Measurements from ENCODE around the gene MYBBP1A.
"Not testable (repeated sequence)": the region's sequence is repeated elsewhere in the genome, so short reads cannot be mapped to it uniquely, and the experiment has no call there.

MYBBP1A gene

GRCh38 chr17:4594931-4595684 lies 39.9 kb upstream of the MYBBP1A start:
- in situ Hi-C loops (cut with MboI; ENCODE audit: low sequenced_read_pairs) = no loop called here
- DNase-seq (ENCODE audit: low spot score in 2 of 2) = peak; percentile 38 to 82
- peaks cover 3% of the 10 kb centered on the region; the same call in 1 of the 2 replicates for H3K4me1 ChIP-seq
- H3K4me3 ChIP-seq = no peak overlapping the region
- H3K27me3 ChIP-seq (ENCODE audit: low read depth) = no peaks in the 10 kb centered on the region
- no peaks in the 10 kb centered on the region for H3K9me3 ChIP-seq
- H3K36me3 ChIP-seq (replicated peaks) = no peaks in the 10 kb centered on the region

- in situ Hi-C loops (cut with MboI; ENCODE audit: low sequenced_read_pairs) = no loop called here
- Histone ChIP-seq H3K27me3 (ENCODE audit: low read depth) (no peaks in the 10 kb centered on the region), H3K9me3 (no peaks in the 10 kb centered on the region), H3K36me3 (replicated peaks) (no peaks in the 10 kb centered on the region), H3K4me1 (peaks cover 3% of the 10 kb centered on the region; the same call in 1 of the 2 replicates), H3K4me3 (no peak overlapping the region)
- DNase-seq (ENCODE audit: low spot score in 2 of 2) = no peak
These were observed 39.2 kb upstream of the MYBBP1A start for GRCh38 chr17:4594406-4594805.

GRCh38 chr17:4593021-4593421 lies 37.8 kb upstream of the MYBBP1A start:
- in situ Hi-C loops (cut with MboI; ENCODE audit: low sequenced_read_pairs) = no loop called here
- H3K9me3 ChIP-seq = no peaks in the 10 kb centered on the region
- no peak overlapping the region for H3K4me3 ChIP-seq
- no peaks in the 10 kb centered on the region for H3K36me3 ChIP-seq (replicated peaks)
- DNase-seq (ENCODE audit: low spot score in 2 of 2) = no peak
- peaks cover 3% of the 10 kb centered on the region; the same call in 1 of the 2 replicates for H3K4me1 ChIP-seq
- no peaks in the 10 kb centered on the region for H3K27me3 ChIP-seq (ENCODE audit: low read depth)

GRCh38 chr17:4592240-4593005 lies 37.2 kb upstream of the MYBBP1A start:
- H3K36me3 ChIP-seq (replicated peaks) = no peaks in the 10 kb centered on the region
- H3K27me3 ChIP-seq (ENCODE audit: low read depth) = no peaks in the 10 kb centered on the region
- in situ Hi-C loops (cut with MboI; ENCODE audit: low sequenced_read_pairs) = no loop called here
- DNase-seq (ENCODE audit: low spot score in 2 of 2) = no peak
- no peaks in the 10 kb centered on the region for H3K9me3 ChIP-seq
- H3K4me3 ChIP-seq = no peak overlapping the region
- H3K4me1 ChIP-seq = peaks cover 3% of the 10 kb centered on the region; the same call in 1 of the 2 replicates

GRCh38 chr17:4591529-4591928 lies 36.3 kb upstream of the MYBBP1A start:
- Histone ChIP-seq H3K36me3 (replicated peaks) (no peaks in the 10 kb centered on the region), H3K9me3 (no peaks in the 10 kb centered on the region), H3K4me3 (no peak overlapping the region), H3K4me1 (peaks cover 3% of the 10 kb centered on the region; the same call in 1 of the 2 replicates), H3K27me3 (ENCODE audit: low read depth) (no peaks in the 10 kb centered on the region)
- in situ Hi-C loops (cut with MboI; ENCODE audit: low sequenced_read_pairs) = no loop called here
- DNase-seq (ENCODE audit: low spot score in 2 of 2) = no peak

GRCh38 chr17:4590981-4591453 lies 35.8 kb upstream of the MYBBP1A start:
- no peaks in the 10 kb centered on the region for H3K27me3 ChIP-seq (ENCODE audit: low read depth)
- in situ Hi-C loops (cut with MboI; ENCODE audit: low sequenced_read_pairs) = no loop called here
- H3K4me3 ChIP-seq = no peak overlapping the region
- peaks cover 3% of the 10 kb centered on the region; the same call in 1 of the 2 replicates for H3K4me1 ChIP-seq
- no peak for DNase-seq (ENCODE audit: low spot score in 2 of 2)
- H3K9me3 ChIP-seq = no peaks in the 10 kb centered on the region
- H3K36me3 ChIP-seq (replicated peaks) = no peaks in the 10 kb centered on the region

GRCh38 chr17:4590042-4590441 lies 34.9 kb upstream of the MYBBP1A start:
- DNase-seq (ENCODE audit: low spot score in 2 of 2); H3K9me3 ChIP-seq; in situ Hi-C loops (cut with MboI; ENCODE audit: low sequenced_read_pairs); H3K4me1 ChIP-seq; H3K27me3 ChIP-seq (ENCODE audit: low read depth); H3K36me3 ChIP-seq (replicated peaks); H3K4me3 ChIP-seq: not testable (repeated sequence)

- DNase-seq (ENCODE audit: low spot score in 2 of 2) = no peak
- Histone ChIP-seq H3K4me1 (no peaks in the 10 kb centered on the region), H3K9me3 (no peaks in the 10 kb centered on the region), H3K27me3 (ENCODE audit: low read depth) (no peaks in the 10 kb centered on the region), H3K4me3 (no peak overlapping the region), H3K36me3 (replicated peaks) (no peaks in the 10 kb centered on the region)
- in situ Hi-C loops (cut with MboI; ENCODE audit: low sequenced_read_pairs) = no loop called here
These were observed 33.9 kb upstream of the MYBBP1A start for GRCh38 chr17:4588898-4589625.

GRCh38 chr17:4588391-4588790 lies 33.2 kb upstream of the MYBBP1A start:
- Histone ChIP-seq H3K9me3 (no peaks in the 10 kb centered on the region), H3K4me3 (no peak overlapping the region), H3K4me1 (no peaks in the 10 kb centered on the region; the same call in 1 of the 2 replicates), H3K36me3 (replicated peaks) (no peaks in the 10 kb centered on the region), H3K27me3 (ENCODE audit: low read depth) (no peaks in the 10 kb centered on the region)
- in situ Hi-C loops (cut with MboI; ENCODE audit: low sequenced_read_pairs) = no loop called here
- DNase-seq (ENCODE audit: low spot score in 2 of 2) = no peak

GRCh38 chr17:4587803-4588202 lies 32.6 kb upstream of the MYBBP1A start:
- Histone ChIP-seq H3K4me1 (no peaks in the 10 kb centered on the region; the same call in 1 of the 2 replicates), H3K4me3 (no peak overlapping the region), H3K36me3 (replicated peaks) (no peaks in the 10 kb centered on the region), H3K9me3 (no peaks in the 10 kb centered on the region), H3K27me3 (ENCODE audit: low read depth) (no peaks in the 10 kb centered on the region)
- no peak for DNase-seq (ENCODE audit: low spot score in 2 of 2)
- in situ Hi-C loops (cut with MboI; ENCODE audit: low sequenced_read_pairs) = no loop called here

- Histone ChIP-seq H3K9me3 (no peaks in the 10 kb centered on the region), H3K4me3 (no peak overlapping the region), H3K4me1 (no peaks in the 10 kb centered on the region; the same call in 1 of the 2 replicates), H3K36me3 (replicated peaks) (no peaks in the 10 kb centered on the region), H3K27me3 (ENCODE audit: low read depth) (no peaks in the 10 kb centered on the region)
- no peak for DNase-seq (ENCODE audit: low spot score in 2 of 2)
- in situ Hi-C loops (cut with MboI; ENCODE audit: low sequenced_read_pairs) = no loop called here
These were observed 32.0 kb upstream of the MYBBP1A start for GRCh38 chr17:4587195-4587594.

- H3K4me3 ChIP-seq = no peak overlapping the region
These were observed 30.9 kb upstream of the MYBBP1A start for GRCh38 chr17:4586043-4586442.

GRCh38 chr17:4585638-4585994 lies 30.4 kb upstream of the MYBBP1A start:
- H3K27me3 ChIP-seq (ENCODE audit: low read depth) = no peaks in the 10 kb centered on the region
- H3K36me3 ChIP-seq (replicated peaks) = no peaks in the 10 kb centered on the region
- H3K4me1 ChIP-seq = no peaks in the 10 kb centered on the region; the same call in 1 of the 2 replicates
- H3K9me3 ChIP-seq = no peaks in the 10 kb centered on the region
- DNase-seq (ENCODE audit: low spot score in 2 of 2) = no peak
- in situ Hi-C loops (cut with MboI; ENCODE audit: low sequenced_read_pairs) = no loop called here
- H3K4me3 ChIP-seq = no peak overlapping the region

More at GRCh38 chr17:4586043-4586442, 30.9 kb upstream of the MYBBP1A start:
- Histone ChIP-seq H3K9me3 (no peaks in the 10 kb centered on the region), H3K36me3 (replicated peaks) (no peaks in the 10 kb centered on the region), H3K27me3 (ENCODE audit: low read depth) (no peaks in the 10 kb centered on the region), H3K4me1 (no peaks in the 10 kb centered on the region; the same call in 1 of the 2 replicates)
- no peak for DNase-seq (ENCODE audit: low spot score in 2 of 2)
- in situ Hi-C loops (cut with MboI; ENCODE audit: low sequenced_read_pairs) = no loop called here

All from HAP-1 (cell line).